GM10248 (cell line): ENCODE data around the gene PER3.

Experiments
- CTCF ChIA-PET: fragments of 300-600 bp; sonication (Branson Sonifier 250); formaldehyde crosslinking; extraction: SDS; loops from one replicate; lab custom pipeline; 2021; ENCODE audit warnings: antibody characterized with exemption; lab: Yijun Ruan, JAX
- POLR2A ChIA-PET: fragments of 350-650 bp; sonication (Branson Sonifier 250); formaldehyde crosslinking; extraction: SDS; loops from one replicate; lab custom pipeline; 2020; ENCODE audit warnings: antibody characterized with exemption; lab: Yijun Ruan, JAX
- DNase-seq: peaks from one replicate; pipeline ENCODE4 v3.0.0; 2012; ENCODE audit errors: extremely low spot score
- TF ChIP-seq, protein P1 (sequence below): IDR thresholded peaks from 2 replicates; pipeline ENCODE4 v1.5.1; 2012; ENCODE audit warnings: mild to moderate bottlenecking, low read depth; ENCODE audit errors: extremely low read depth, missing control alignments, control extremely low read depth

The PER3 gene

GRCh38 chr1:7783826-7784491 is at the start of gene PER3:
Gene PER3, plus strand, starts transcription at chr1:7784291. Its CDS starts 587 bp downstream, at chr1:7784878.
- POLR2A ChIA-PET = no interaction called here
- DNase-seq = peak; percentile 95
- CTCF ChIA-PET = interaction anchor here (1.3 kb wide), 1 partner anchor 31 kb away, joined by 3 read pairs; no protein-coding TSS in a partner anchor
- TF ChIP-seq, protein P1, sequence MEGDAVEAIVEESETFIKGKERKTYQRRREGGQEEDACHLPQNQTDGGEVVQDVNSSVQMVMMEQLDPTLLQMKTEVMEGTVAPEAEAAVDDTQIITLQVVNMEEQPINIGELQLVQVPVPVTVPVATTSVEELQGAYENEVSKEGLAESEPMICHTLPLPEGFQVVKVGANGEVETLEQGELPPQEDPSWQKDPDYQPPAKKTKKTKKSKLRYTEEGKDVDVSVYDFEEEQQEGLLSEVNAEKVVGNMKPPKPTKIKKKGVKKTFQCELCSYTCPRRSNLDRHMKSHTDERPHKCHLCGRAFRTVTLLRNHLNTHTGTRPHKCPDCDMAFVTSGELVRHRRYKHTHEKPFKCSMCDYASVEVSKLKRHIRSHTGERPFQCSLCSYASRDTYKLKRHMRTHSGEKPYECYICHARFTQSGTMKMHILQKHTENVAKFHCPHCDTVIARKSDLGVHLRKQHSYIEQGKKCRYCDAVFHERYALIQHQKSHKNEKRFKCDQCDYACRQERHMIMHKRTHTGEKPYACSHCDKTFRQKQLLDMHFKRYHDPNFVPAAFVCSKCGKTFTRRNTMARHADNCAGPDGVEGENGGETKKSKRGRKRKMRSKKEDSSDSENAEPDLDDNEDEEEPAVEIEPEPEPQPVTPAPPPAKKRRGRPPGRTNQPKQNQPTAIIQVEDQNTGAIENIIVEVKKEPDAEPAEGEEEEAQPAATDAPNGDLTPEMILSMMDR = no peak

DNA sequence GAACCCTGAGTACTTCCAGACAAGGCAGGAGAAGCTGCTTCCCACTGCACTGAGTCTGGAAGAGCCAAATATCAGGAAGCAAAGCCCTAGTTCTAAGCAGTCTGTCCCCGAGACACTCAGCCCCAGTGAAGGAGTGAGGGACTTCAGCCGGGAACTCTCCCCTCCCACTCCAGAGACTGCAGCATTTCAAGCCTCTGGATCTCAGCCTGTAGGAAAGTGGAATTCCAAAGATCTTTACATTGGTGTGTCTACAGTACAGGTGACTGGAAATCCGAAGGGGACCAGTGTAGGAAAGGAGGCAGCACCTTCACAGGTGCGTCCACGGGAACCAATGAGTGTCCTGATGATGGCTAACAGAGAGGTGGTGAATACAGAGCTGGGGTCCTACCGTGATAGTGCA is 46.0 kb upstream of the PER3 start:
- DNase-seq = no peak
- CTCF ChIA-PET = interaction anchor here (1.5 kb wide), 1 partner anchor 14 kb away, joined by 5 read pairs; no protein-coding TSS in a partner anchor
- TF ChIP-seq, protein P1 = no peak
- POLR2A ChIA-PET = no interaction called here

DNA sequence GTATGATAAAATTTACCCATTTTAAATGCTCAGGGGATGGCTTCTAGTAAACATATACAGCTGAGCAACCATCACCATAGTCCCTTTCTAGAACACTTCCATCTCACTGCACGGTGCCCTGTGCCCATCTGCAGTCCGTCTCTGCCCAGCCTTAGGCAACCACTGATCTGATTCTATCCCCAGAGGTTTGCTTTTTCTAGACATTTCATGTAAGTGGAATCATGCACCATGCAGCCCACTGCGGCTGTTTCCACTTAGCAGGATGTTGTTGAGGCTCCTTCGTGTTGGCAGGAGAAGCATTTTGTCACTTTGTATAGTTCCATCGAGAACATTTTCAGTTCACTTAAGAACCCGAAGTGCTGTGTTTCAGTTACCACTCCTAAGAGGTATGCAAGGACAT is 40.7 kb upstream of the PER3 start:
- POLR2A ChIA-PET = no interaction called here
- DNase-seq = no peak
- TF ChIP-seq, protein P1 = no peak
- CTCF ChIA-PET = interaction anchor here (1.0 to 2.9 kb wide), 3 partner anchors 9 to 76 kb away, joined by 3 to 15 read pairs (median 3); no protein-coding TSS in a partner anchor

- POLR2A ChIA-PET = no interaction called here
- no peak for DNase-seq
- TF ChIP-seq, protein P1 = no peak
- CTCF ChIA-PET = interaction anchor here (0.9 to 1.4 kb wide), 4 partner anchors 9 to 78 kb away, joined by 3 to 5 read pairs (median 3); no protein-coding TSS in a partner anchor
Observed at GRCh38 chr1:7744882-7745281, 39.2 kb upstream of the PER3 start.

DNA sequence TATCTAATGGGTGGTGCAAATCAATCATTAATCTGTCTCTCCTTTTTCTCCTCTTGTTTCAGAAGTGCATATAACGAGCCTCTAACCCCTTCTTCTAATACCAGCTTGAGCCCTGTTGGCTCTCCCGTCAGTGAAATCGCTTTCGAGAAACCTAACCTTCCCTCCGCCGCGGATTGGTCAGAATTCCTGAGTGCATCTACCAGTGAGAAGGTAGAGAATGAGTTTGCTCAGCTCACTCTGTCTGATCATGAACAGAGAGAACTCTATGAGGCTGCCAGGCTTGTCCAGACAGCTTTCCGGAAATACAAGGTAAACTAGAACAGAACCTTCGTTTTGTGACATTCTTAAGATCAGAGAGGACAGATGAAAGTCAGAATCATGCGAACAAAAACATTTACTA is 38.3 kb upstream of the PER3 start:
- no peak for DNase-seq
- ChIA-PET CTCF (interaction anchor here (1.0 to 1.4 kb wide), 3 partner anchors 10 to 79 kb away, joined by 3 to 5 read pairs (median 3); no protein-coding TSS in a partner anchor), POLR2A (no interaction called here)
- TF ChIP-seq, protein P1 = no peak

- ChIA-PET CTCF (interaction anchor here (1.7 to 9.3 kb wide), 2 partner anchors 19 to 79 kb away, joined by 4 to 296 read pairs; no protein-coding TSS in a partner anchor), POLR2A (no interaction called here)
- TF ChIP-seq, protein P1 = no peak
- no peak for DNase-seq
Observed at GRCh38 chr1:7747605-7748004, 36.5 kb upstream of the PER3 start.
